Measurements from ENCODE around the gene WDR7. TPM values are rescaled to one million over a fixed set of nuclear protein-coding genes. Genes with fewer than 3 reads are reported as not detected.
"Not testable (repeated sequence)": the region's sequence is repeated elsewhere in the genome, so short reads cannot be mapped to it uniquely, and the experiment has no call there.

The WDR7 gene
- total RNA-seq, 1 donor from 2014 or later = 23.1 TPM

DNA sequence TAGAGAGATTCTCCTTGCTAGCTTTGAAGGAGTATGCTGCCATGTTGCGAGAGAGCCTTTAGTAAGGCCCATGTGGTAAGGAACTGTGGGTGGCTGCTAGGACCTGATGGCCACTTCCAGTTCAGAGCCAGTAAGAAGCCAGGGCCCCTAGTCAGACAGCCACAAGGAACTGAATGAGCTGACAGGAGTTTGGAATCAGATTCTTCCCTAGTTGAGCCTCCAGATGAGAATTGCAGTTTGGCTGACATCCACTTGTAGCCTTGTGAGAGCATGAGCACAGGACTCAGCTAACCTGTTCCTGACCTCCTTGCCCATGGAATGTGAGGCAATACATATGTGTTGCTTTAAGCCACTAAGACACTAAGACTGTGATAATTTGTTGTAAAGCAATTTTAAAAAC lies 1.2 kb upstream of the WDR7 start:
- intact Hi-C loops (cut with DNase I) = no loop called here
- DNase-seq (no peak), ATAC-seq (ENCODE audit: poor library complexity) (no peak)

GRCh38 chr18:56651771-56652092 lies 573 bp downstream of the WDR7 start:
- ATAC-seq (ENCODE audit: poor library complexity) (no peak), DNase-seq (no peak)
- intact Hi-C loops (cut with DNase I) = no loop called here

DNA sequence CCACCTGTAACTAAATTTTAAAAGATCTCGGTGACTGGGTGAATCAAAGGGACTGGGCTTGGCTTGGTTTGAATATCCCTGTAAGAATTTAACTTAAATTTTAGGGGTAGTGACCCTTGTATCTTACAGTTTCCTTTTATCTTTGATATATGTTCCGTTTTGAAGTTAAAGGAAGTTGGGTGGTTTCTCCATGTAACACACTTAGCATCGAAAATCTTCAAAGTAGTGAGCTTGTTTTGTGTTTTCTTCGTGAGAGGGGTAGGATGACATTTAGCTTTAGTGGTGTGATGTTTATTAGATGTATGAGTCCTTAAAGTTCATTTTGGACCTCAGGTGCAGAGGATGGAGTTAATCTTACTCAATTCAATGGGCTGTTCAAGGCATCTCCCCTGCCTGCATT lies 1.6 kb downstream of the WDR7 start:
- no peak for DNase-seq
- intact Hi-C loops (cut with DNase I) = no loop called here
- ATAC-seq (ENCODE audit: poor library complexity) = no peak

DNA sequence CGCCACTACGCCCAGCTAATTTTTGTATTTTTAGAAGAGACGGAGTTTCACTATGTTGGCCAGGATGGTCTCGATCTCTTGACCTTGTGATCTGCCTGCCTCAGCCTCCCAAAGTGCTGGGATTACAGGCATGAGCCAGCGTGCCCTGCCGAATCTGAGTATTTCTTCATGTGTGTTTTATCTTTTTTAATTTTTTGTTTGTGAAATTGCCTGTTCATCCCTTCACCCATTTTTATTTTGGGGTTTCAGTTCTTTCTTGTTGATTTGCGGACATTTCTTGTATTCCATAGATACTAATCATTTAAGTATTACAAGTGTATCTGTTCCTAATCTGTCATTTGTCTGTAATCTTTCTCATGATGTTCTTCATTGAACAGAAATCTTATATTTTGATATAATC lies 3.1 kb downstream of the WDR7 start:
- intact Hi-C loops (cut with DNase I); ATAC-seq (ENCODE audit: poor library complexity); DNase-seq: not testable (repeated sequence)

- intact Hi-C loops (cut with DNase I) = no loop called here
- DNase-seq (no peak), ATAC-seq (ENCODE audit: poor library complexity) (no peak)
These were observed 7.1 kb downstream of the WDR7 start for GRCh38 chr18:56658261-56658660.

DNA sequence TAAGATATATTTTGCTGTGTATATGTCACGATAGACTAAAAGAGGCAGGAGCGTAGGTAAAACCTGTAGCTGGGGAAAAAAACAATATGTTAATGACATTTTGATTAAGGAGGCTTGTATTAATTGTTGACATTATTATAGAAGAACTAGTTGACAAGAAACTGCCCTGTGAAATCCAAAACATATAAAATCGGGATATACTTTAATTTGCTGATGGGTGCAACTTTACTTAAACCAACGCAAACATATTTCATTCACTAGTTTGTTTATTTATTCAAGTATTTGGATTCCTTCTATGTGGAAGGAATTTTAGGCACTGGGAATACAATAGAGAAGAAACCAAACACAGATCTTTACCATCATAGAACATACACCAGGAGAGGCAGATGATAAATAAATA lies 8.0 kb downstream of the WDR7 start:
- intact Hi-C loops (cut with DNase I) = no loop called here
- ATAC-seq (ENCODE audit: poor library complexity) (no peak), DNase-seq (no peak)

- DNase-seq = no peak
- peak; percentile 36 for ATAC-seq (ENCODE audit: poor library complexity)
- intact Hi-C loops (cut with DNase I) = no loop called here
These were observed 9.5 kb downstream of the WDR7 start for GRCh38 chr18:56660655-56661054.

DNA sequence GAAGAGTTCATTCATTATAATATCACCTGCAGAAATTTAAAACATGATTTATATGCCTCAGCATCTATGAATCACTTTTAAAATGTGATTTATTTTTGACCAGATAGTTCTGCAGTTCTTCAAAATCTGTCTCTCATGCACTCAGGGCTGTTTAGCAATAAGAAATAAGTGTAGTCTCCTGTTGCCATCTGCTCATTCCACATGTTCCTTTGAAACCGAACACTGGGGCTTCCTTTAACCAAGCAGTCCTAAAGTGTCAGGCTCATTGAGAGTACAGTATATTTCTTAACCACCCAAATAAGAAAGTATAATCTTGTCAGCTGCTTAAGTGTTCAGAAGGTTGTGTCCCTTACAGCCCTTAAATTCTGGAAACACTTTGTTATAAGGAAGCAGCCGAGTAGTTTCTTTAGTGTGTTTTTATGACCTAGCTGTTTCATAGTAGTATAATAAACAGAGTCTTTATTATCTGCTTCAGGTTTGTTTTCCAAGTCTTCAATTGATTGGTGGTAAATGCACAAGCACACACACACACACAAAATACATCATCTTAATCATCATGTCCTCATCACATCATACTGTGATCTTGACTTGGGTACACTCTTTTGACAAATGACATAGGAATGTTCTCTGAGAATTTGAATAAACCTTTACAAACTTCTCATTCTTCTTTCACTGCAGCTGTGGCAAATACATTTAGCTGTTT lies 10.4 kb downstream of the WDR7 start:
- intact Hi-C loops (cut with DNase I) = no loop called here
- peak; percentile 17 for ATAC-seq (ENCODE audit: poor library complexity)

GRCh38 chr18:56662063-56662408 lies 10.9 kb downstream of the WDR7 start:
- ATAC-seq (ENCODE audit: poor library complexity) (no peak), DNase-seq (no peak)
- intact Hi-C loops (cut with DNase I) = no loop called here

More for the DNA sequence above, 10.4 kb downstream of the WDR7 start:
- DNase-seq = no peak

DNA sequence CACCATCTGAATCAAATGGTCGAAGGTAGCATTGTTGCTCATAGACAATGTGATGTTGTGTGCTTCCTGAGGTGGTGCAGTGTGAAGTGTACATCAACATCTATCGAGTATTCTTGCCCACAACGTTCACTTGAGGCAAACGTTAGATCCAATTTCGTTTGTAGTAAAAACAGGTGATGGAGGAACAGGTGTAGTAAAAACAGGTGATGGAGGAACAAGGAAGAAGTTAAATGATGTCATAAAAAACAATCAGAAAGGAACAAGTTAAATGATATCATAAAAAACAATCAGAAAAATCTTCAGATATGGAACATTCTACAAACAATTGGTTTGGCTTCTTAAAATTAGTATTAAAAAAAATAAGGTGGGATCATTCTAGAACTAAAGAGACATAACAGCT lies 11.3 kb downstream of the WDR7 start:
- intact Hi-C loops (cut with DNase I) = no loop called here
- DNase-seq (no peak), ATAC-seq (ENCODE audit: poor library complexity) (no peak)

DNA sequence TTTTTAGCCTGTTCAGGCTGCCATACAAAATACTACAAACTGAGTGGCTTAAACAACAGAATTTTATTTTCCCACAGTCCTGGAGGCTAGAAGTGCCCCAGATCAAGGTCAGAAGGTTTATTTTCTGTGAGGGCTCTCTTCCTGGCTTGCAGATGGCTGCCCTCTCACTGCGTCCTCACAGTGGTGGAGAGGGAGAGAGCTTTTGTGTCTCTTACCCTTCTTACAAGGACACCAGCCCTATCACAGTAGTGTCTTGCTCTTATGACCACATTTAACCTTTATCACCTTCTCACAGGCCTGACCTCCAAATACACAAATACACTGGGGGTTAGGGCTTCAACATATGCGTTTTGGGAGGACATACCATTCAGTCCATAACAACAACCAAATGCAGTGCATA lies 11.7 kb downstream of the WDR7 start:
- intact Hi-C loops (cut with DNase I) = no loop called here
- DNase-seq = no peak
- ATAC-seq (ENCODE audit: poor library complexity) = peak; percentile 61

DNA sequence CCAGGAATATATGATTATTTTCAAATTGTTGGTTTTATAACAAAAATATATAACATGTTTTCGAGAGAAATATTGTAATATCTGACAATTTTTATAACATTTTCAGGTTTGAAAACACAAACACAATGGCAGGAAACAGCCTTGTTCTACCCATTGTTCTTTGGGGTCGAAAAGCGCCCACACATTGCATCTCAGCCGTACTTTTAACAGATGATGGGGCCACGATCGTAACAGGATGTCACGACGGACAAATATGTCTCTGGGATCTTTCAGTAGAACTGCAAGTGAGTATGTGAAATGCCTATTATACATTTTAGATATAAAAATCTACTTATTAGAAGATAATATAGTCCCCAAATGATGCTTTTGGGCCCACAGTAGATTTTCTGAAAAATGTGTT lies 21.2 kb downstream of the WDR7 start:
- intact Hi-C loops (cut with DNase I) = no loop called here
- DNase-seq (no peak), ATAC-seq (ENCODE audit: poor library complexity) (no peak)

GRCh38 chr18:56672981-56673380 lies 21.8 kb downstream of the WDR7 start:
- DNase-seq = no peak
- intact Hi-C loops (cut with DNase I) = no loop called here
- ATAC-seq (ENCODE audit: poor library complexity) = no peak

DNA sequence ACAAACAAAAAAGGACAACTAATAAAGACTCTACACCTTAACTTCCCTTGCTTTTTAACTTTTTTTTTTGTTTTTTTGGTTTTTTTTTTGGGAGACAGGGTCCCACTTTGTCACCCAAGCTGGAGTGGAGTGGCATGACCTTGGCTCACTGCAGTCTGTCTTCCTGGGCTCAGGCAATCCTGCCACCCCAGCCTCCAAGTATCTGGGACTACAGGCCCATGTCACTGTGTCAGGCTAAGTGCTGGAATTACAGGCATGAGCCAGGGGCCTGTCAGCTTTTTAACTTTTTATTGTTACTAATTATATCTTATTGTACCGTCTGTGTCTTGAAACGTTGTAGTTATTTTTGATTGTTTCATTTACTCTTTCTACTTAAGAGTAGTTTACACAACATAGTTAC lies 25.5 kb downstream of the WDR7 start:
- DNase-seq (peak; percentile 44), ATAC-seq (ENCODE audit: poor library complexity) (peak; percentile 94)
- intact Hi-C loops (cut with DNase I) = no loop called here

GRCh38 chr18:56678836-56679565 lies 27.8 kb downstream of the WDR7 start:
- intact Hi-C loops (cut with DNase I) = no loop called here
- DNase-seq (no peak), ATAC-seq (ENCODE audit: poor library complexity) (no peak)

DNA sequence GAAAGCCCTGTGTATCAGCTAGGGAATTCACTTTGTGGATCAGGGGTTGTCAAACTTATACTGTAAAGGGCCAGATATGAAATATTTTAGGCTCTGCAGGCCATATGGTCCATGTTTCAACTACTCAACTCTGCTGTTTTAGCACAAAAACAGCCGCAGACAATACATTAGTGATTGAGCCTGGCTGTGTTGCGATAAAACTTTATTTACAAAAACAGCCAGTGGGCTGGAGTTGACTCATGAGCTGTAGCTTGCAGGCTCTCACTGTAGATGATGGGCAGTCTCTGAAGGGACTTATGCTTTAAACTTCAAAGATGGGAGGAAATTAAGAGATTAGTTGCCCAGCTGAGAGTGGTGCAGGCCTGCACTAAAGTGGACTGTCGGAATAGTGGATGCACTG lies 33.1 kb downstream of the WDR7 start:
- ATAC-seq (ENCODE audit: poor library complexity) = no peak
- intact Hi-C loops (cut with DNase I) = no loop called here
- no peak for DNase-seq

- no peak for ATAC-seq (ENCODE audit: poor library complexity)
- no peak for DNase-seq
- intact Hi-C loops (cut with DNase I) = no loop called here
These were observed 40.4 kb downstream of the WDR7 start for GRCh38 chr18:56691530-56691929.

DNA sequence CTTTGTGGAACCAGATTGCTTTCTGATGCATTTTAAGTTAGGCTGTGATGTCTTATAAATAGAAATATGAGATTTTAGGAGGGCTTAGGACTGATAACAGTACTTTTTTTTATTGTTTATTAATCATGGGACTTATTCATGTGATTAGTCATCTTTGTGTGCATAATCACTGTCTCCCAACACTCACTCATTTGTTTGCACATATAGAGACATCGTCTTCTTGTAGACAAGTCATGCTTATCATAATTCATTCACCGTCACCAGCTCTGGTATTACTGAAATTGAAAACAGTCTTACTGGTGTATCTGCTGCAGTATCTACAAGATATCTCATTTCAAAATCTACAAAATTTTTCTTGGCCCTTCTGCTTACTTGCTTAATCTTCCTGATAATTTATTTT lies 45.8 kb downstream of the WDR7 start:
- ATAC-seq (ENCODE audit: poor library complexity) = no peak
- intact Hi-C loops (cut with DNase I) = no loop called here
- DNase-seq = no peak

DNA sequence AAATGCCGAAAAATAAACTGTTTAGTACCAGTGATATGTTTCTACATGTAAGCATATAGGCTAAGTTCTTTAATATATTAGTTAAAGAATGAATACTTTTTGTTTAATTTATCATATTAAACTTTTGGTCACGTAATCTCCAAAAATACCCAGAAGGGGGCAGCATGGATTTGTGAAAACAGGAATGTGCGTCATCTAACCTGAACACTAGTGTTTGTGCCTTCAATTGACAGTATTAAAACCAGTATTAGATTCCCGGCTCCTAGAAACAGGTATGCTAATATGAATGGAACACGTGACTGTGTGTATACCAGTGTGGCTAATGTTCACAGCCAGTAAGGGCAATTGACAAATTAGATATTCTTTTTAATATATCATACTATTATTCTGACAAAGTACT lies 51.8 kb downstream of the WDR7 start:
- intact Hi-C loops (cut with DNase I) = no loop called here
- DNase-seq (no peak), ATAC-seq (ENCODE audit: poor library complexity) (no peak)

- intact Hi-C loops (cut with DNase I) = no loop called here
- DNase-seq (no peak), ATAC-seq (ENCODE audit: poor library complexity) (no peak)
These were observed 58.3 kb downstream of the WDR7 start for GRCh38 chr18:56709463-56709862.

All from Right ventricle myocardium superior (tissue), 1 donor.